DMS 273 treated with DMSO at 0.1 percent for 48 hours (cell line): Measurements from ENCODE around the gene HEATR5A.
A peak's percentile ranks its signal among the peaks of the same experiment; 100 is the strongest.
"Not testable (repeated sequence)": the region's sequence is repeated elsewhere in the genome, so short reads cannot be mapped to it uniquely, and the experiment has no call there.

Source experiments
- DNase-seq: peaks from one replicate; lab custom pipeline; 2025; lab: John Stamatoyannopoulos, UW

Gene HEATR5A

GRCh38 chr14:31283578-31284252 lies 136.6 kb downstream of the HEATR5A start:
- no peak for DNase-seq

- DNase-seq = no peak
These were observed 137.2 kb downstream of the HEATR5A start for GRCh38 chr14:31283153-31283552.

DNA sequence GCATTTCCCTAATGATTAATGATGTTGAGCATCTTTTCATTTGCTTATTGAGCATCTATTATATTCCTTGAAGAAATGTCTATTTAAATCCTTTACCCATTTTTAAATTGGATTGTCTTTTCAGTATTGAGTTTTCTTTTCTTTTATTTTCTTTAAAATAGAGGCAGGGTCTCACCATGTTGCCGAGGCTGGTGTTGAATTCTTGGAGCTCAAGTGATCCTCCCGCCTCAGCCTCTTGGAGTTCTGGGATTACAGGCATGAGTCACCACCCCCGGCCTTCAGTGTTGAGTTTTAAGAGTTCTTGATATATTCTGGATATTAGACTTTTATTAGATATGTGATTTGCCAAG lies 139.5 kb downstream of the HEATR5A start:
- DNase-seq = no peak

DNA sequence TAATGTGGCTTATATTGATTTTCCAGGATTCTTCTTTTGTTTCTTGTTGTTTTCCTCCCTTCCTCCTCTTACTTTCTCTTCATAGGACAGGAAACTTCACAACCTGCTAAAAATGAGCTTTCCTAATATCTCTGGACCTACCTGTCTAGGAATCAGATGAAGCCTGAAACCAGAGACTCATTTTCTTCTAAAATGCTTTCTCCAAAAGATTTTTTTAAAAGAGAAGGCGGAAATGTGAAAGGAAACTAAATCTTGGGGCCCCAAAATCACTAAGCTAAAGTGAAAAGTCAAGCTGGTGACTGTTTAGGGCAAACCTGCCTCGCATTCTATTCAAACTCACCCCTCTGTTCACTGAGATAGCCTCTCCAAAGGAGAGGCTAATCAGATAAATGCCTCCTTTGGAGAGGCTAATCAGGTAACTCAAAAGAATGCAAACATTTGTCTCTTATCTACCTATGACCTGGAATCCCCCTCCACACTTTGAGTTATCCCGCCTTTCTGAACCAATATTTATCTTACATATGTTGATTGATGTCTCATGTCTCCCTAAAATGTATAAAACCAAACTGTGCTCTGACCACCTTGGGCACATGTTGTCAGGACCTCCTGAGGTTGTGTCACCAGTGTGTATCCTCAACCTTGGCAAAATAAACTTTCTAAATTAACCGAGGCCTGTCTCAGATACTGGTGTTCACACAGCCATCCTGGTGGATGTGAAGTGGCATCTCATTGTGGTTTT lies 140.0 kb downstream of the HEATR5A start:
- no peak for DNase-seq

GRCh38 chr14:31278883-31279282 lies 141.5 kb downstream of the HEATR5A start:
- no peak for DNase-seq

DNA sequence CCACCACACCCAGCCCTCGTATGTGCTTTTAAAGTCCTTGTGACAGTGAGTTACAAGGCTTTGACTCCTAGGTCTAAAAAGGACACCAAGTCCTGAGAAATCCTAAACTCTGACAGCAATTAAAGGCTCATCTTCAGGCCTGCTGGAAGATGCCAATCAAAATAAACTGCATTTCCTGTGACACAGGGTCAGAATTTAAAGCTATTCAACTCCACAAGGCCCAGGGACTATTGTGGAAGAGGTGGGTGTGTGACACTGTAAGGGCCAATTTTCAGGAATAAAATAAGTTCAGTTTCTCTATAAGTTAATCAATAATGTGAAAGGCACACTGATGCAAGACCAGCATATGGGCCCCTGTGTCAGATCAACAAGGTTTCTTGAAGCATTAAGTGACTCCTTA lies 143.3 kb downstream of the HEATR5A start:
- DNase-seq = no peak

GRCh38 chr14:31276417-31276816 lies 143.9 kb downstream of the HEATR5A start:
- not testable (repeated sequence) for DNase-seq

DNA sequence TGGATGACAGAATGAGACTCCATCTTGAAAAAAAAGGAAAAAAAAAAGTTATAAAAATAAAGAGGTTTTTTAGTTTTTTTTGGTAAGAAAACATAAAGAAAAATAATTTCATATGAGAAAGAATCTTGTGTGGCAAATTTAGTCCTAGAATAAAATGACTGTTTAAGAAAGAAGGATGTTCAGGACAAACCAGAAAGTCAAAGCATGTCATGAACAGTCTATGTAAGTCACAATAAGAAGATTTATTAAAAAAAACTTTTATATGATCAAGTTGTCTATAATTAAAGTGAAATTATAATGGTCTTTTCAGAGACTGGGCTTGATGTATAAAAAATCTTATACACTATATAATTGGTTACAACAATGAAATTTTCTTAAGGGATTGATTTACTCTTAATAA lies 144.6 kb downstream of the HEATR5A start:
- DNase-seq = no peak

- DNase-seq = no peak
These were observed 148.7 kb downstream of the HEATR5A start for GRCh38 chr14:31271648-31272047.

DNA sequence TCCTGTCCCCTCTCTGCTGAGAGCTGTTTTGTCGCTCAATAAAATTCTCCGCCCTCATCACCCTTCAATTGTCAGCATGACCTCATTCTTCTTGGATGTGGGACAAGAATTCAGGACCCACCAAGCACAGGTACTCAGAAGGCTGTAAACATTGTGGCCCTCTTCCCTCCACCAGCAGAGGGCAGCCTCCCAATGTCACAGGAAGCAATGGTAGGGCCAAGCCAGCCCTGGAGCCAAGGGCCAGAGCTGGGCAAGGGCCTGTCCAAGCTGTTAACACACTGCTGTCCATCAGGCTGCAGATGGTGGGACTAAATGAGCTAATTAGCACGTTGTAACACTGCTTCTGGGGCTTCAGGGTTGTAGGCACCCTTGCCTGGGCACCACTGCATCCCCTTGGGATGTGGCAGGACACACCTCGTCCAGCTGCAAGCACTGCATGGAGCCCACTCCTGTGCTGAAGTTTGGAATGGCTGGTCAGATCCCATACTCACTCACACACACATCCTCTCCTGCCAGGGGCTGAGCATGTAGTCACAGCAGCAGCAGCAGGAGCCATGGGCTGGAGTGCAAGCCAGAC lies 150.1 kb downstream of the HEATR5A start:
- no peak for DNase-seq

DNA sequence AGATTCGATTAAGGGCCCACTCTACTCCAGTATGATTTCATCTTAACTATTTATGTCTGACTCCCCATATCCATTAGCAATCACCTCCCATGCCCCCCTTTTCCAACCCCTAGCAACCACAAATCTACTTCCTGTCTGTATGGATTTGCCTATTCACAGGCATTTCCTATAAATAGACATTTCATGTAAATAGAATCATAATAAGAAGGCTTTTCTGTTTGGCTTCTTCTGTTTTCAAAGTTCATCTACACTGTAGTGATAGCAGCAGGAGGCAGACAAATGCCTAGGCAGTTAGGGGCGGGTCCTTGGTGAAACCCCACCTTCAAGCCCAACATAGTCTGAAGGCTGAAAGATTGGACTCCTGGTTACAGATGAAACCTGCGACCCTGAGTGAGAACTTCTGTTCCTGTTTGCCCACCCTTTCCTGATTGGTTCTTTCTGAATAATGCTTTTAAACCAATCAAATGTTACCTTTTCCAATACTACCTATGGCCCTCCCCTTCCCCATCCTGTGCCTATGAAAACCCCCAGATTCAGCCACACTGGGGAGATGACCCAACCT lies 150.6 kb downstream of the HEATR5A start:
- DNase-seq = no peak

GRCh38 chr14:31268216-31268615 lies 152.1 kb downstream of the HEATR5A start:
- no peak for DNase-seq

DNA sequence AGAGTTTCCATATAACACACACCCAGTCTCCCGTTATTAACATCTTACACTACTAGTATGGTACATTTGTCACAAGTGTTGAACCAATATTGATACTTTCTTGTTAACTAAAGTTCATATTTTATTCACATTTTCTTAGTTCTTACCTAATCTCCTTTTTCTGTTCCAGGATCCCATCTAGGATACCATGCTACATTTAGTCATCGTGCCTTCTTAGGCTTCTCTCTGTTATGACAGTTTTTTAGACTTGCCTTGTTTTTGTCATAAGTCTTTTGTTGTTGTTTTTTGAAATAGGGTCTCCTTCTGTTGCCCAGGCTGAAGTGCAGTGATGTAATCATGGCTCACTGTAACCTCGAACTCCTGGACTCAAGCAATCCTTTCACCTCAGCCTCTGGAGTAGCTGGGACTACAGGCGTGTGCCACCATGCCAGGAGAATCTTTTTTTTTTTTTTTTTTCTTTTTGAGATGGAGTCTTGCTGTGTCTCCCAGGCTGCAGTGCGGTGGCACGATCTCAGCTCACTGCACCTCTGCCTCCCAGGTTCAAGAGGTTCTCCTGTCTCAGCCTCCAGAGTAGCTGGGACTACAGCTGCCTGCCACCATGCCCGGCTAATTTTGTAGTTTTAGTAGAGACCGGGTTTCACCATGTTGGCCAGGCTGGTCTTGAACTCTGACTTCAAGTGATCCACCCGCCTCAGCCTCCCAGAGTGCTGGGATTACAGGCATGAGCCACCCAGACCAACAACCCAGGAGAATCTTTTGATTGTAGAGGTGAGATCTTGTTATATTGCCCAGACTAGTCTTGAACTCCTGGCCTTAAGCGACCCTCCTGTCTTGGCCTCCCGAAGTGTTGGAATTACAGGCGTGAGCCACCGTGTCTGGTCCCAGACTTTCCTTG lies 153.7 kb downstream of the HEATR5A start:
- DNase-seq = no peak

- DNase-seq = no peak
These were observed 154.5 kb downstream of the HEATR5A start for GRCh38 chr14:31265701-31266398.

DNA sequence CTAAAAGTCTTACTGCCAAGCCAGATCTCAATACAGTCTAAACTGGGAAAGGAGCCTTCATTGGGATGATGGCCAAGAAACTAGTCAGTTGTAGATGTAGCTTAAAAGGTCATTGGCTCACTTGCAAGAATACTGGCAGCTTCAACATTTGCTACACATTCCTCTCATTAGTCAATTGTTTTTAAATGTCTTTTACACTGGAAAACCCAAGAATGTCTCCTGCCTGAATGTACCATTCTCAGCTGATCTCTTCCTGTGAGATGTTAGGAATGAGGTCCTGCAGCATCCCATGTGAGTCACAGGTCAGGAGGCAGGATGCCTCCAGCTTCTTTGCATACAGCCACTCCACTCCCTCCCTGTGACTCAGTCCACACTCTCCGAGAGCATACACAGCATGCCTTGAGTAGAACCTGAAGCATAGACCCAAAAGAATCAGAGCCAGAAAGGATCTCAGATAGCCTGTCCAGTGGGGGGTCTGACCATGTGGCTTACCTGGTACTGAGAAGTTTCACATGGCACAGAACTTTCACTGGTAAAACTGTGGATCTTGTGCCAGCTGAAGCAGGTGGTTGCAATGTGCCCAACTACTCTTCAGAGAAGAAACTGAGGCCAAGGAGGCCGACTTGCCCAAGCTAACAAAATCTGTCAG lies 156.7 kb downstream of the HEATR5A start:
- no peak for DNase-seq

GRCh38 chr14:31261859-31262731 lies 158.3 kb downstream of the HEATR5A start:
- DNase-seq = peak; percentile 56

GRCh38 chr14:31261523-31261858 lies 158.9 kb downstream of the HEATR5A start:
- no peak for DNase-seq

- DNase-seq = not testable (repeated sequence)
These were observed 161.3 kb downstream of the HEATR5A start for GRCh38 chr14:31259040-31259435.

GRCh38 chr14:31258427-31259039 lies 161.8 kb downstream of the HEATR5A start:
- no peak for DNase-seq
